Central memory CD8-positive, alpha-beta T cell (primary cell): ENCODE measurements around the gene CDH12.
"Not testable (repeated sequence)": the region's sequence is repeated elsewhere in the genome, so short reads cannot be mapped to it uniquely, and the experiment has no call there.

Experiments
- ATAC-seq: fragments of 150-1000 bp; cut with Tn5 transposase; replicated peaks from 2 replicates; pipeline ENCODE4 v1.10.0; 2022; ENCODE audit warnings: mild to moderate bottlenecking, moderate FRiP score, moderate number of reproducible peaks; ENCODE audit not compliant: poor library complexity, severe bottlenecking; ENCODE audit errors: extremely low read depth
- DNase-seq, 2 donors: peaks; one replicate each; pipeline ENCODE4 v3.0.0; 2021; ENCODE audit warnings: low spot score in 2 of 2
- H3K27ac Mint-ChIP-seq: one replicate; pipeline ENCODE4 v1.8.0; 2022; ENCODE audit warnings: low read depth, mild to moderate bottlenecking, moderate library complexity, mixed read lengths
- H3K27me3 Mint-ChIP-seq: one replicate; pipeline ENCODE4 v1.8.0; 2022; ENCODE audit warnings: mixed read lengths
- H3K36me3 Mint-ChIP-seq: one replicate; pipeline ENCODE4 v1.8.0; 2022; ENCODE audit warnings: mild to moderate bottlenecking, moderate library complexity, mixed read lengths; ENCODE audit not compliant: insufficient read depth
- H3K4me1 Mint-ChIP-seq: one replicate; pipeline ENCODE4 v1.8.0; 2022; ENCODE audit warnings: mixed read lengths
- H3K4me3 Mint-ChIP-seq: one replicate; pipeline ENCODE4 v1.8.0; 2022; ENCODE audit warnings: mild to moderate bottlenecking, moderate library complexity, mixed read lengths
- H3K9me3 Mint-ChIP-seq: one replicate; pipeline ENCODE4 v1.8.0; 2022; ENCODE audit warnings: mixed read lengths

CDH12 gene

DNA sequence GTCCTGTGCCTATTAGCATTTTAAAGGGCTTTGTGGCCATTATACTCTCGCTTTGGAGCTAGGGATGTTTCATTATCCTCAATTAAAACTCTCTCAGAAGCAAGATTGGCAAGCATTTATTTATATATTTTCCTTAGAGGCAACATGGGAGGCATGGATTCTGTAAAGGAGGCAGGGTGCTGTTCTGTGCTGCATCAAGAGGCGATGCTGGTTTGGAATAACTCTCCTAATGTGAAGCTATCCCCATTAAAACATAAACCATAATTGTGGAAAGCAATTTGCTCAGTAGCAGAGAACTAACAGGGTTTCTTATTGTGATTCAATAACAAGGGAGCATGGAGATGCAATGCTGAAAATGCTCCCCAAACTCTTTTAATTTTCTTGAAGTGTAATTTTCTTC, 664.5 kb downstream of the CDH12 start:
- H3K27ac Mint-ChIP-seq, ATAC-seq, H3K36me3 Mint-ChIP-seq, DNase-seq, H3K27me3 Mint-ChIP-seq, H3K4me3 Mint-ChIP-seq, H3K4me1 Mint-ChIP-seq: not testable (repeated sequence)
- H3K9me3 Mint-ChIP-seq = peaks cover 20% of the 10 kb centered on the region

DNA sequence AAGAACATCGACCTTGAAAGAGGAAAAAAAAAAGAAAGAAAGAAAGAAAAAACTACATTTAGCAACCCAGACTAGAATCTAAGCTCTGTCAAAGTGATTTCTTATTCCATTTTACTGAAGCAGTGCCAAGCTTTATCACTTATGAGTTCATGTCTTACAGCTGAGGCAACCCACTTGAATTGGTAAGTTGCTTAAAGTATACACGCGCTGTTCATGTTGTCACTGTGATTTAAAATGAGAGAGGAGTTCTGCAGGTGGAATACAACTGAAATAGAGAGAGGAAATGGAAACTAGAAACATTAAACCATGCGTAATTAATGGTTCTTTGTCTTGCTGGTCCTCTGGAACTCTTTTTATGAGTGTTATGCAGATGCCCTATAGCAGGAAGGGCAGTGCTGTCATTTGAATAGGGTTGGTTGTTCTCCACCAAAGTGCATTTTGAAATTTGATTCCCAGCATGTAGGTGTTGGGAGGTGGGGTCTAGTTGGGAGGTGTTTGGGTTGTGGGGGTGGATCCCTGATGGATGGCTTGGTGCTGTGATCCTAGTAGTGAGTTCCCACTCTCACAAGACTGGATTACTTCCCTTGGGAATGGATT, 665.4 kb downstream of the CDH12 start:
- H3K9me3 Mint-ChIP-seq = peaks cover 18% of the 10 kb centered on the region
- not testable (repeated sequence) for H3K27me3 Mint-ChIP-seq, DNase-seq, H3K4me1 Mint-ChIP-seq, H3K4me3 Mint-ChIP-seq, H3K27ac Mint-ChIP-seq, ATAC-seq, H3K36me3 Mint-ChIP-seq

DNA sequence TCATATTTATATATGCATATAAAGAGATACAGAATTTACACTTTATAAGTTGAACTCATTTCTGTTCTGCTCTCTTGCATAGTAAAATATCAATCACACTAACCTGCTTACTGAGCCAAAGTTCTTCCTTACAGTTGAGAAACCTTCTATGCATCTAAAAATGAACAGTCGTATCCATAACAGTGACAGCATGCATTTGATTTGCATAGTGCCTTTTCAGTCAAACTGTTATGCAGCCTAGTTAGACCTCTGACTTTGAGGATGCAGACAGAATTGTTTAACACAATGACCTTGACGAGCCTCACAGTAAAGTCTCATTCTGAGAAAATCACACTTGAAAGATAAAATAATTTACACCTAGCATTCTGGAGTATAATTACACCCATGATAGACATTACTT, 683.9 kb downstream of the CDH12 start:
- H3K4me3 Mint-ChIP-seq, H3K27me3 Mint-ChIP-seq, H3K36me3 Mint-ChIP-seq, H3K27ac Mint-ChIP-seq, H3K4me1 Mint-ChIP-seq, ATAC-seq, DNase-seq: not testable (repeated sequence)
- peaks cover 18% of the 10 kb centered on the region for H3K9me3 Mint-ChIP-seq

DNA sequence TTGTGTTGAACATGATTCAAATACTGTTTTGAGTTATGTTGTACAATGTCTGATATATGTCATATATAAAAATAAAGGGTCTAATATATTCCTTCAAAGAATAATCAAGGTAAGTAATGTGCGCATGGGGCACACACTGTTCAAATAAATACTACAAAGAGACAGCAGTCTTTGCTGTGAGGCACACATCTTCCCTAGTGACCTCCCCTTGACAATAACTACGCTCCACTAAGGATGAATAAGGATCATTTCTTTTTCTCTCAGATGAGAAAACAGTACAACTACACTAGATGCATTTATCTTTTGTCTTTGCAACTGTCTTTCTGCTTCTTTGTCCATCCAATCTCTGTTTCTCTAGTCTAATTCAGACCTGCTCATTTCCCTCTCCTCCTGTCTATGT, 684.4 kb downstream of the CDH12 start:
- H3K27me3 Mint-ChIP-seq, ATAC-seq, H3K36me3 Mint-ChIP-seq, H3K27ac Mint-ChIP-seq, H3K4me1 Mint-ChIP-seq, H3K4me3 Mint-ChIP-seq, DNase-seq: not testable (repeated sequence)
- peaks cover 18% of the 10 kb centered on the region for H3K9me3 Mint-ChIP-seq

DNA sequence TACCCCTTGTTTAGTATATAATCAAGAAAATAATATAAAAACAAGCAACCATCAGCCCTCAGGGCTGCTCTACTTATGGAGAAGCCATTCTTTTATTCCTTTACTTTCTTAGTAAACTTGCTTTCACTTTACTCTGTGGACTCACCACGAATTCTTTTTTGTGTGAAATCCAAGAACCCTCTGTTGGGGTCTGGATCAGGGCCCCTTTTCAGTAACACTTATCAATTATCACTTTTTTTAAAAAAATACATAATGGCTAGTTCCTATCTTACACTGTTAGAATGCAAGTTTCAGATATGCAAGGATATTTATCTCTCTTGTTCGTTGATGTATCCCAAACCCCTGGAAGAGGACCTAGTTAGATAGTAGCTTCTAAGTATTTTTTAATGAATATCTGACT, 687.2 kb downstream of the CDH12 start:
- ATAC-seq, H3K27me3 Mint-ChIP-seq, H3K4me3 Mint-ChIP-seq, H3K36me3 Mint-ChIP-seq, H3K27ac Mint-ChIP-seq, H3K4me1 Mint-ChIP-seq, DNase-seq: not testable (repeated sequence)
- peaks cover 24% of the 10 kb centered on the region for H3K9me3 Mint-ChIP-seq

DNA sequence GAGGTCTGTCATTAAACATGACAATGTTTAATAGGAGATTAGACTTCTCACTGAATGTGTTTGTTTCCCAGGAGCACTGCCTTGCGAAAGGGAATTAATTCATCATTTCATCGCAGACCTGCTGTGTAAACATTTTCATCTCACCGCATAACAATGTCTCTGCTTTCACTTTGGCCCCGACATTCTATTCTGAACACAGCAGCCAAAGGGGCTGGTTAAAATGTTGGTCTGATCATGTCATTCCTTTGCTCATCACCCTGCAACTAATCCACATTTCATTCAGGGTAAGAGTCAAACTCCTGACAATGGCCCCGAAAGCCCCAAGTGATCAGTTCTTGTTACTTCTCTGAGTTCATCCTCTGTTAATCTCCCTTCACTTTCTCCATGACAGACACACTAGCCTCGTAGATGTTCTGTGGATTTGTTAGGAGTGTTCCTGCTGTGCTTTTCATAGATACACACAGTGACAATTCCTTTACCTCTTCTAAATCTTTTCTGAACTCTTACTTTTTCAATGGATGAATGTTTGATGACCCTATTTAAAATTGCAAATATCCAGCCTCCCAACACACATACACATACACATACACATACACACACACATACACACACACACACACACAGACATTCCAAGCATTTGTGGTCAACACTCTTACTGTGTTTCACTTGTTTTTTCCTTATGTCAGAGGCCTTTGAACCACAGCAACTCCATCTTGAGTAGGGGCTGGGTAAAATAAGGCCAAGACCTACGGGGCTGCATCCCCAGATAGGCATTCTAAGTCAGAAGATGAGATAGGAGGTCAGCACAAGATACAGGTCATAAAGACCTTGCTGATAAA, 688.0 kb downstream of the CDH12 start:
- ATAC-seq, H3K27ac Mint-ChIP-seq, H3K36me3 Mint-ChIP-seq, H3K4me3 Mint-ChIP-seq, H3K27me3 Mint-ChIP-seq, DNase-seq, H3K4me1 Mint-ChIP-seq: not testable (repeated sequence)
- peaks cover 24% of the 10 kb centered on the region for H3K9me3 Mint-ChIP-seq

DNA sequence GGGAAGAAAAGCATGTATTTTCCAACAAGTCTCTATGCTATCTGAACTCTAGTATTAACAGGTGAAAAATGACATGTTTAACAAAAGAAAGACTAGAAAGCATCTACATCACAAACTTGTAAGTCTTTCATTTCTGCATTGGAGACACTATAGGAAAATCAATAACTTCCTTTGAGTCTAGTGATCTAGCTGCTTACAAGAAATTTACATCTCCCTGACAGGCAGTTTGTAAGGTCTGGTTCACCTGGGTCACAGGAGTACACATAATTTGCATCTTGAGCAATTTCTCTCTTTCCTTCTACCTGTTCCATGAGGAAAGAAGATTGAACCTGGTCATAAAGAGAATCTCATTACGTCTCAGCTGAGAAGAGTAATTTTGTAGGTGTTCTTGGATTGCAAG, 696.2 kb downstream of the CDH12 start:
- DNase-seq, H3K4me3 Mint-ChIP-seq, ATAC-seq, H3K4me1 Mint-ChIP-seq, H3K27ac Mint-ChIP-seq, H3K27me3 Mint-ChIP-seq, H3K36me3 Mint-ChIP-seq, H3K9me3 Mint-ChIP-seq: not testable (repeated sequence)

DNA sequence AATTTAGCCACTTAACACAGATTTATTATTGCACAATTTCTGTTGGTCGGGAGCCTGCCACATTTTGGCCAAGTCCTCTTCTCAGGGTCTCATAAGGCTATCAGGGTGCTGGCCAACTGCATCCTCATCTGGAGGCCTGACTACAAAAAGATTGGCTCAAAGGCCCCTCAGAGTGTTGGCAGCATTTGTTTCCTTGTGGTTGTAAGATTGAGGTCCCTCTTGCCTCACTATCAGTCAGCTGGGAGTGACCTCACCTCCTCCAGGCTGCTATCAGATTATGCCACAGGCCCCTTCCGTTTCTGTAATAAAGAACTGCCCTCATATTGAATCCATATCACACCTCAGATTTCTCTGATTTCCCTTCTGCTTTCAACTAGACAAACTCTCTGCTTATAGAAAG, 698.4 kb downstream of the CDH12 start:
- H3K9me3 Mint-ChIP-seq, H3K4me3 Mint-ChIP-seq, H3K27ac Mint-ChIP-seq, H3K4me1 Mint-ChIP-seq, DNase-seq, H3K36me3 Mint-ChIP-seq, H3K27me3 Mint-ChIP-seq, ATAC-seq: not testable (repeated sequence)

DNA sequence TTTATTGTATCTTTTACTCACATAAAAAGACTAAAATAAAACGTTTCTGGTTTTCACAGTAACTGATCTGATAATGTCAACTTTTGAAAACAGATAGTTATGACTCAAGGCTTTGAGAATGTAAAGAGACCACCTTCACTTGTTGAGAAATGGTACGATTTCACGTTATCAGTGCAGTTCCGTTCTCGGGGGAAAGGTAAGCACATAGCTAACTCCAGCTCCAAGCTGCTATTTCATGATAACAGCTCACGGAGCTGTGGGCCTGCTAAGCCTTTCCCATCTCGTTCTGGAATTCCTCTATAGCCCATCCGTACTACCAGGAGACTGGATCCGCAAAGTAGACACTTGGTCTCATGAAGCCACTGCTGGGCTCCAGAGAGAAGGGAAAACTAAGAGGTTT, 701.3 kb downstream of the CDH12 start:
- DNase-seq, H3K27ac Mint-ChIP-seq, H3K4me1 Mint-ChIP-seq, ATAC-seq, H3K9me3 Mint-ChIP-seq, H3K36me3 Mint-ChIP-seq, H3K4me3 Mint-ChIP-seq, H3K27me3 Mint-ChIP-seq: not testable (repeated sequence)

DNA sequence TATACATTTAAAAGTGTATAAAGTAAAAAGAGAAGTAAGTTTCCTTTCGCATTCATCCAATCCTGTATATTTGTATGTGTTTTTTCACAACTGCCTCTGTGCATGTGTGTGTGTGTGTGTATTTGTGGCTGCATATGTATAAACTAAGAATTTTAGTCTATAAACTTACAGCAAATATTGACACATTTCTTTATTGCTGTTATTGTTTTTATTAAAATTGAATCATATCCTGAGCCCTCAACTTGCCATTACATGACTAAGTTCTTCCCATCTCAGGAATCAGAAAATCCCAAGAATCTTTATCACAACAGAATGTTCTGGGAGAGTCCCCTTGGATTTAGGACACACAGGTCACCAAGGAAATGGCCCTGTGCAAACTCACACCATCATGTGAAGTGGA, 712.7 kb downstream of the CDH12 start:
- H3K36me3 Mint-ChIP-seq = not testable (repeated sequence)

DNA sequence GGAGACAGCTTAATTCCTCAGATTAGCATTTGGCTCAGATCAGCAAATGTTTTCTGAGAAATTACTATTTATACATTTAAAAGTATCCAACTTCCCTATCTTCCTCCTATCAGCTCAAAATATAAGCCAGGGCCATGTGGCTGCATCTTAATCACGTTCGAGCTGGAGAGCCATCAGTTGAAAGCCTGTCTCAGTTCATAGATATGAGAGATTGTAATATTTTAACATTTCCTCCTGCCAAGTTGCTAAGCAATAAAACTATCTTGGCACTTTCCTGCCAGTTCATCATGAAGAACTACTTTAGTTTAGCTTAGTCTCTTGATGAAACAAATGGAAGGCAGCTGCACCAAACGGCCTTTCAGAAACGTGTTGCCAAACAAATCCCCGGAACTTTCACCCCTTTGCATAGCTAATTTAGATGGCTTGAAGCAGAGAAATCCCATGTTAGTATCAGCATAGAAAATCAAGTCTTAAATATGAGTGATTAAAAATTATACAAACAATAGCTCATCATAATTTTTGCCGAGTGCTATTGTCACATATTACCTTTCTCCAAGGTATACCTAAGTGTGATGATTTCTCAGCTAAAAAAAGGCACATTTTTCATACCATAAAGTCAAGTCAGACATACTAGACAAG, 713.4 kb downstream of the CDH12 start:
- not testable (repeated sequence) for H3K27me3 Mint-ChIP-seq, ATAC-seq, H3K9me3 Mint-ChIP-seq, H3K4me3 Mint-ChIP-seq, DNase-seq, H3K4me1 Mint-ChIP-seq, H3K27ac Mint-ChIP-seq, H3K36me3 Mint-ChIP-seq

More for the DNA sequence above, 712.7 kb downstream of the CDH12 start:
- H3K4me1 Mint-ChIP-seq, H3K27me3 Mint-ChIP-seq, H3K4me3 Mint-ChIP-seq, H3K27ac Mint-ChIP-seq, DNase-seq, H3K9me3 Mint-ChIP-seq, ATAC-seq: not testable (repeated sequence)

DNA sequence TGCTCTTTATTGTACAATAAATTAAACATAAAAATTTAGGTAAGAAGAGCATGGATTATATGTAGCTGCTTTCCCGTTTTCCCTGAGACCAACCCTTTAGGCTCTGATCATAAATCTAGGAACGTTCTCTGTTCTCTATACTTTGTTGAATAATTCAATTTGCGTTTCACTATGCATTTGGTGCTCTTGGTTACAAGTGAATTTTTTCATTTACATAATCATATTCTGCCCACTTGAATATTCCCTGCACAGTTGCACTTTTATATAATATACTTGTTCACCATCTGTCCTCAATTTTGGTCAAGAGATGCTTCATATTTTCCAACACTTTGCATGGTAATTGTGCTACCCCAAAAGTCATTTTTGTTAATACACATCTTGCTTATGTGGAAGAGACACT, 741.8 kb downstream of the CDH12 start:
- H3K36me3 Mint-ChIP-seq = peaks cover 2% of the 10 kb centered on the region
- H3K4me1 Mint-ChIP-seq = no peaks in the 10 kb centered on the region
- H3K9me3 Mint-ChIP-seq = peaks cover 9% of the 10 kb centered on the region
- no peaks in the 10 kb centered on the region for H3K27me3 Mint-ChIP-seq
- ATAC-seq (no peak), DNase-seq (no peak)
- no peak overlapping the region for H3K27ac Mint-ChIP-seq
- H3K4me3 Mint-ChIP-seq = no peak overlapping the region

DNA sequence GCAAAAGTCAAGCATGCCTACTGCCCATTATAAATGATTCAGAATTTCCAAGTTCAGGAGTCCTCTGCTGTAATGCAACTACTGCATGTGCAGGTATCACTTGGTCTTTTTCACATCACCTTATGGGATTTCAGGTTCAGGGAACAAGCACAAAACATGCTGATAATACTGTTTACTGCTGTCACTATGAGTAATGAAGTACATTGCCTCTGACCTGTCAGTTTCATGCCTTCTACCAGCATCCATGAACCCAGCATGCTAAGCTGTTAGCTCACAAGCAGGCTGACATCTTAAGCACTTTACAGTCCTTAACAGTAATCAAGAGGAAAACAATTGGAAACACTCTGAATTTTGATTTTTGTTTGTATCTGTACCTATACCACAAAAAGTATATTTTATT, 743.8 kb downstream of the CDH12 start:
- no peaks in the 10 kb centered on the region for H3K27me3 Mint-ChIP-seq
- ATAC-seq (no peak), DNase-seq (no peak)
- H3K9me3 Mint-ChIP-seq = peaks cover 9% of the 10 kb centered on the region
- peaks cover 2% of the 10 kb centered on the region for H3K36me3 Mint-ChIP-seq
- no peaks in the 10 kb centered on the region for H3K4me1 Mint-ChIP-seq
- H3K4me3 Mint-ChIP-seq = no peak overlapping the region
- no peak overlapping the region for H3K27ac Mint-ChIP-seq
